GM21529 (cell line): Measurements from ENCODE around the gene MLF2.

Experiments used
- ATAC-seq: cut with Tn5 transposase; IDR thresholded peaks from one replicate; pipeline ENCODE4 v1.9.1; 2021; ENCODE audit not compliant: unreplicated experiment

Gene MLF2

GRCh38 chr12:6752921-6753771 lies at the start of gene MLF2:
Gene MLF2, minus strand, starts transcription at chr12:6753141. Its CDS starts 807 bp downstream, at chr12:6752334.
- ATAC-seq, result peak; percentile 90

- ATAC-seq, result no peak
Observed at GRCh38 chr12:6799147-6799546, 46.2 kb upstream of the MLF2 start.

GRCh38 chr12:6796576-6796975 lies 43.6 kb upstream of the MLF2 start:
- no peak for ATAC-seq

- ATAC-seq, result no peak
Observed at GRCh38 chr12:6795088-6795487, 42.1 kb upstream of the MLF2 start.

- ATAC-seq, result no peak
Observed at GRCh38 chr12:6792522-6793201, 39.7 kb upstream of the MLF2 start.

- ATAC-seq, result no peak
Observed at GRCh38 chr12:6791931-6792520, 39.1 kb upstream of the MLF2 start.

- ATAC-seq, result no peak
Observed at GRCh38 chr12:6790496-6791150, 37.7 kb upstream of the MLF2 start.

- ATAC-seq, result no peak
Observed at GRCh38 chr12:6788972-6789924, 36.3 kb upstream of the MLF2 start, which contains the start of gene CD4. Gene CD4, plus strand, starts transcription at chr12:6789528. Its CDS starts 10,611 bp downstream, at chr12:6800139.

- ATAC-seq, result no peak
Observed at GRCh38 chr12:6787309-6787708, 34.4 kb upstream of the MLF2 start.

- no peak for ATAC-seq
Observed at GRCh38 chr12:6786416-6787094, 33.6 kb upstream of the MLF2 start.

- no peak for ATAC-seq
Observed at GRCh38 chr12:6784761-6785160, 31.8 kb upstream of the MLF2 start.

GRCh38 chr12:6784296-6784695 lies 31.4 kb upstream of the MLF2 start:
- no peak for ATAC-seq

- ATAC-seq, result no peak
Observed at GRCh38 chr12:6783828-6784227, 30.9 kb upstream of the MLF2 start.

GRCh38 chr12:6782850-6783566 lies 30.1 kb upstream of the MLF2 start:
- no peak for ATAC-seq

- no peak for ATAC-seq
Observed at GRCh38 chr12:6782119-6782518, 29.2 kb upstream of the MLF2 start.

- ATAC-seq, result no peak
Observed at GRCh38 chr12:6780573-6780972, 27.6 kb upstream of the MLF2 start.

- ATAC-seq, result no peak
Observed at GRCh38 chr12:6779708-6780432, 26.9 kb upstream of the MLF2 start.
